ENCODE data around the gene CAMSAP1.

The CAMSAP1 gene

GRCh38 chr9:135770771-135771170 lies 136.6 kb downstream of the CAMSAP1 start:
- FAIRE-seq, result no peak

GRCh38 chr9:135770203-135770535 lies 137.2 kb downstream of the CAMSAP1 start:
- no peak for FAIRE-seq

- no peak for FAIRE-seq
These were observed 137.7 kb downstream of the CAMSAP1 start for GRCh38 chr9:135769489-135770202.

- no peak for FAIRE-seq
These were observed 138.7 kb downstream of the CAMSAP1 start for GRCh38 chr9:135768516-135769218.

- no peak for FAIRE-seq
These were observed 140.6 kb downstream of the CAMSAP1 start for GRCh38 chr9:135766707-135767106.

- no peak for FAIRE-seq
These were observed 141.1 kb downstream of the CAMSAP1 start for GRCh38 chr9:135766251-135766650.

GRCh38 chr9:135765416-135765815 lies 141.9 kb downstream of the CAMSAP1 start:
- no peak for FAIRE-seq

- no peak for FAIRE-seq
These were observed 142.6 kb downstream of the CAMSAP1 start for GRCh38 chr9:135764731-135765130.

- FAIRE-seq, result no peak
These were observed 143.5 kb downstream of the CAMSAP1 start for GRCh38 chr9:135763716-135764446.

- no peak for FAIRE-seq
These were observed 144.4 kb downstream of the CAMSAP1 start for GRCh38 chr9:135762921-135763320.

GRCh38 chr9:135761845-135762168 lies 145.5 kb downstream of the CAMSAP1 start:
- FAIRE-seq, result no peak

- FAIRE-seq, result no peak
These were observed 146.0 kb downstream of the CAMSAP1 start for GRCh38 chr9:135761150-135761844.

- no peak for FAIRE-seq
These were observed 146.9 kb downstream of the CAMSAP1 start for GRCh38 chr9:135760465-135760864.

GRCh38 chr9:135759676-135760300 lies 147.6 kb downstream of the CAMSAP1 start:
- no peak for FAIRE-seq

- FAIRE-seq, result no peak
These were observed 148.5 kb downstream of the CAMSAP1 start for GRCh38 chr9:135758870-135759269.
